Mononuclear cell (primary cell): Measurements from ENCODE around the gene BACH2. TPM values are rescaled to one million over a fixed set of nuclear protein-coding genes. Genes with fewer than 3 reads are reported as not detected.
"Not testable (repeated sequence)": the region's sequence is repeated elsewhere in the genome, so short reads cannot be mapped to it uniquely, and the experiment has no call there.

ENCODE experiments used
- H3K27me3 ChIP-seq: 2 replicates; pipeline ENCODE4 v1.6.0; 2011; ENCODE audit warnings: low read length, control low read depth; ENCODE audit not compliant: insufficient read depth
- H3K4me1 ChIP-seq: 2 replicates; pipeline ENCODE4 v1.5.1; 2011; ENCODE audit warnings: mild to moderate bottlenecking, low read length, control low read depth; ENCODE audit not compliant: insufficient read depth
- H3K4me3 ChIP-seq: 2 replicates; pipeline ENCODE4 v1.5.1; 2011; ENCODE audit warnings: mild to moderate bottlenecking, low read length, moderate library complexity
- H3K9me3 ChIP-seq: 2 replicates; pipeline ENCODE4 v1.5.1; 2011; ENCODE audit warnings: low read depth, mild to moderate bottlenecking, control low read depth, low read length
- total RNA-seq: library from RNA; depleted of rRNA; stranded (reverse); fragments of >200 nt; gene quantifications from one replicate; pipeline ENCODE4 v1.2.3, GENCODE V29; 2012

BACH2 gene
- total RNA-seq, 1 donor: 37.6 TPM

DNA sequence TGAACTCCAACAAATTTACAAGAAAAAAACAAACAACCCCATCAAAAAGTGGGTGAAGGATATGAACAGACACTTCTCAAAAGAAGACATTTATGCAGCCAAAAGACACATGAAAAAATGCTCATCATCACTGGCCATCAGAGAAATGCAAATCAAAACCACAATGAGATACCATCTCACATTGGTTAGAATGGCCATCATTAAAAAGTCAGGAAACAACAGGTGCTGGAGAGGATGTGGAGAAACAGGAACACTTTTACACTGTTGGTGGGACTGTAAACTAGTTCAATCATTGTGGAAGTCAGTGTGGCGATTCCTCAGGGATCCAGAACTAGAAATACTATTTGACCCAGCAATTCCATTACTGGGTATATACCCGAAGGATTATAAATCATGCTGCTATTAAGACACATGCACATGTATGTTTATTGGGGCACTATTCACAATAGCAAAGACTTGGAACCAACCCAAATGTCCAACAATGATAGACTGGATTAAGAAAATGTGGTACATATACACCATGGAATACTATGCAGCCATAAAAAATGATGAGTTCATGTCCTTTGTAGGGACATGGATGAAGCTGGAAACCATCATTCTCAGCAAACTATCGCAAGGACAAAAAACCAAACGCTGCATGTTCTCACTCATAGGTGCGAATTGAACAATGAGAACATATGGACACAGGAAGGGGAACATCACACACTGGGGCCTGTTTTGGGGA lies 264.0 kb downstream of the BACH2 start:
- not testable (repeated sequence) for H3K9me3 ChIP-seq, H3K4me3 ChIP-seq
- H3K4me1 ChIP-seq: peaks cover 16% of the 10 kb centered on the region

GRCh38 chr6:90028995-90029635 lies 267.5 kb downstream of the BACH2 start:
- peaks cover 21% of the 10 kb centered on the region for H3K4me1 ChIP-seq
- no peaks in the 10 kb centered on the region for H3K27me3 ChIP-seq
- H3K9me3 ChIP-seq: no peaks in the 10 kb centered on the region
- no peak overlapping the region for H3K4me3 ChIP-seq

More for the DNA sequence above, 264.0 kb downstream of the BACH2 start:
- not testable (repeated sequence) for H3K27me3 ChIP-seq

GRCh38 chr6:90028066-90028778 lies 268.4 kb downstream of the BACH2 start:
- no peaks in the 10 kb centered on the region for H3K27me3 ChIP-seq
- no peaks in the 10 kb centered on the region for H3K9me3 ChIP-seq
- H3K4me1 ChIP-seq: peaks cover 21% of the 10 kb centered on the region
- H3K4me3 ChIP-seq: no peak overlapping the region

GRCh38 chr6:90026216-90026615 lies 270.4 kb downstream of the BACH2 start:
- Histone ChIP-seq H3K9me3 (no peaks in the 10 kb centered on the region), H3K4me3 (no peak overlapping the region), H3K27me3 (no peaks in the 10 kb centered on the region), H3K4me1 (peaks cover 21% of the 10 kb centered on the region)

GRCh38 chr6:90025523-90026061 lies 271.1 kb downstream of the BACH2 start:
- Histone ChIP-seq H3K27me3 (no peaks in the 10 kb centered on the region), H3K4me3 (no peak overlapping the region), H3K4me1 (peaks cover 21% of the 10 kb centered on the region), H3K9me3 (no peaks in the 10 kb centered on the region)

DNA sequence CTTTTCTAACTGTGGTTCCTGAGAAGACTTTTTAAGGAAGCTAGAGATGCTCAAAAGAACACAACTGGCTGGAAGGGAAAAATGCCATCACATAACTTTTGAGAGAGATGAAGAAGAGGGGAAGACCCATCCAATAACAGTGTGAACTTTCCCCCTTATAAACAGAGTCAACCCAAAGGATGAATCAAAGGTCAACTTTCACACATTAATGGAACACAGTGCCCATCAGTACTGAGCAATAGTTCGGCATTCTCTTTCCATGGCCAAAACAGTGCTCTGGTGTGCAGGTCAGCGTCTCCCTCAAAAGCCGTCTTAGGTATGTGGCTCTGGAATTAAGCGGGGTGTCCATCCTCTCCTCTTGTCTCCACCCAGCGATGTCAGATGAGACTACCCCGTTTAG lies 272.0 kb downstream of the BACH2 start:
- Histone ChIP-seq H3K4me1 (peaks cover 17% of the 10 kb centered on the region), H3K4me3 (no peak overlapping the region), H3K27me3 (no peaks in the 10 kb centered on the region), H3K9me3 (no peaks in the 10 kb centered on the region)

DNA sequence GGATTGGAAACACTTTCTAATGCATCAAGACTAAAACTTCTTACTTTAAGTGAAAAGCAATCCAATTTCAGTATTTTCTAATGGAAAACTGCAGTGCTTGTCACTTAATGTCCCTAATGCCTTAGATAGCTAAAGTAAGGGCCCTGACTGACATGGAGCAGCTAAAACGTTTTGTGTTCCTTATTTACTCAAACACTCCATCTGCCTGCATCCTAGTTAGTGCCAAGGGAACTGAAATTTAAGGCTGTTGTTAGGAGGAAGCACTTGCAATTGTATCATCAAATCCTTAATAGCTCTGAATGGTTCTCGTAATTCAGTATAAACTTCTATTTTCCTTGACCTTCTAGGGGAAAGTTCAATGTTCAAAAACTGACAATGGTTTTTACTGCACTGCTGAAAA lies 274.9 kb downstream of the BACH2 start:
- H3K4me3 ChIP-seq: no peak overlapping the region
- no peaks in the 10 kb centered on the region for H3K27me3 ChIP-seq
- H3K4me1 ChIP-seq: peaks cover 6% of the 10 kb centered on the region
- no peaks in the 10 kb centered on the region for H3K9me3 ChIP-seq

- H3K4me1 ChIP-seq: peaks cover 5% of the 10 kb centered on the region
- no peaks in the 10 kb centered on the region for H3K27me3 ChIP-seq
- no peak overlapping the region for H3K4me3 ChIP-seq
- no peaks in the 10 kb centered on the region for H3K9me3 ChIP-seq
Measured at GRCh38 chr6:90020746-90021145, 275.9 kb downstream of the BACH2 start.

DNA sequence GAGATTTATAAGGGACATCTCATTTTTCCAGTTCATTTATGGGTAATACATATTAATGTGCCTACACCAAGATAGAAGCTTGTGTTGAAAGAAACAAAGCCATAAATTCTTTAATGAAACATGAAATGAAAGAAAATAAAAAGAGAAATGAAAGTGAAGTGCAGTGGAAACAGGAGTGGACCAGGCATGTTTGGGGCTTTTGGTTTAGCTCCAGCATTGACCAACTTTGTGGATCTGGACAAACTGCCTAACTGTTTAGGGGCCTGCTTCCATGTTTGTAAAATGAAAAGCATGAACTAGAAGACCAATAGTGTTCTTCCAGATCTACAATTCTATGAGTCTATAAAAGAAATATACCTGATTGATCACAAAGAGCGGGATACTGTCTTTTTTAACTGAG lies 277.4 kb downstream of the BACH2 start:
- H3K9me3 ChIP-seq: no peaks in the 10 kb centered on the region
- no peaks in the 10 kb centered on the region for H3K27me3 ChIP-seq
- H3K4me1 ChIP-seq: peaks cover 5% of the 10 kb centered on the region
- no peak overlapping the region for H3K4me3 ChIP-seq

DNA sequence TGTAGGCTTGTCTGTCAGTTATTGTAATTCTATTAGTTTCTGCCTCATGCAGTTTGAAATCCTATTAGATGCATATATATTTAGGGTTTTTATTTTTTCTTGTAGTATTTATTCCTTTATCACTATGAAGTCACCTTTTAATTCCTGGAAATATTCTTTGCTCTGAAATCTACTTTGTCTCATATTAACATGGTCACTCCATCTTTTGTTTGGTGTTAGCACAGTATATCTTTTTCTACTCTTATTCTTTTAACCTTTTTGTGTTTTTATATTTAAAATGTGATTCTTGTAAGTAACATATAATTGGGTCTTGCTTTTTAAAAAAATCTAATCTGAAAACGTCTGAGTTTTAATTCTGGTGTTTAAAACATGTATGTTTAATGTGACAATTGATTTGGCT lies 280.8 kb downstream of the BACH2 start:
- Histone ChIP-seq H3K4me1 (peaks cover 5% of the 10 kb centered on the region), H3K4me3 (no peak overlapping the region), H3K9me3 (no peaks in the 10 kb centered on the region), H3K27me3 (no peaks in the 10 kb centered on the region)

DNA sequence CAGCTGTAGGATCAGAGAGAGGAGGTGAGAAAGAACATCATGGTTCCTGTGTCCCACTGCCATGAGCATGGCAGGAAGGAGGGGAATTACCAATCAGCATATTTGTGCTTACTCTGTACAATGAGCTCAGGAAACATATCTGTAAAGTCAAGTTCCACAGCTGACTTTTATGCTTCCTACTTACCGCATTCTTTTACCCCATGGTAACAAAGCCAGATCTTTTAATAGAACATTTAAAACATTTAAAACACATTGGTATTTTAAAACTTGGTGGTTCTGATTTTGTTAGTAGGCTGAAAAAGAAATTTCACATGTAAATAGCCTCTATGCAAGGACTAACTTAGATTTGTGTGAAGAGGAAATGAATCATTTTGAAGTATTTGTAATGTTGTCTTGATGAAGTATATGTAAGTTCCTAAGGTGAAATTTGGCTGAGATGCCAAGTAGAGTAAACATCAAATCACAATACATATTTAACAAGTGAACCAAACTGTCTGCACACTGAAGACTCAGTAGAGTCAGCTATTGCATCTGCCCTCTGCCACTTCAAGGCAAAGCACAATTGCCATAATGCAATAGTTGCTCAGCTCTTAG lies 287.6 kb downstream of the BACH2 start:
- Histone ChIP-seq H3K4me1 (no peaks in the 10 kb centered on the region), H3K27me3 (no peaks in the 10 kb centered on the region), H3K4me3 (no peak overlapping the region), H3K9me3 (no peaks in the 10 kb centered on the region)

GRCh38 chr6:90008189-90008907 lies 288.3 kb downstream of the BACH2 start:
- Histone ChIP-seq H3K4me3 (no peak overlapping the region), H3K9me3 (no peaks in the 10 kb centered on the region), H3K4me1 (no peaks in the 10 kb centered on the region), H3K27me3 (no peaks in the 10 kb centered on the region)

DNA sequence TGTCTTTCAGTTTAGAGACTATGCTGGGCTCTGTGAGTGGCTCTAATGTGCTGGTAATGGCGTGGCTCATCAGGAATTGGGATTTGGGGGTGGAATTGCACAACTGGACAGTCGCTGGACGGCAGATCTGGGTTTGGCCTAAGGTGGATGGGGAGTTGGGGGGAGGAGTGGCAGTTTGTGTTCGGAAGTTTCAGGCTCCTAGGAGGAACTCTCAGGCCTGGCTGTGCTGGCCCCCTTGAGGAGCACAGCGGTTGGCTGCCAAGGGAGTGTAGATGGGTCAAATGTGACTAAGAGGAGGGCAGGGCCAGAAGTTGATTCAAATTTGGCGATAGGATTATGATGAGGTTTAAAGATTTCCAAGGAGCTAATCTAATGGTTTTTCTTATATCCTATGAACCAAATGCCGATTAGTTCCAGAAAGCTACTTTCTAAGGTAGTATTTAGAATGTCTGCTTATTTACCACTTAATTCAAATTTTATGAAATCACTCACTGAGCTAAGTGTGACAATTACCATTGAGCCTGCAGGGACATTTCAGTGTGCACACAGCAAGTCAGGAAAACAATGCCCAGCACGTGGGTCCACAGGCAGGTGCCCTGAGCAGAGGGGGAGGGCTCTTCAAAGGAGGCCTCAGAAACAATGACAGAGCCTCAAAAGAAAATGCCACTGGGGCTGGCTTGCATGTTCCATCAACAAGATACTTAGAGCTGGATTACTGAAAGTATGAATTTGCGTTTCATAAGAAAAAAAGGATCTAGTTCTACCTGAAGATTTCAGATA lies 291.4 kb downstream of the BACH2 start:
- Histone ChIP-seq H3K4me3 (no peak overlapping the region), H3K4me1 (peaks cover 1% of the 10 kb centered on the region), H3K9me3 (no peaks in the 10 kb centered on the region), H3K27me3 (no peaks in the 10 kb centered on the region)

DNA sequence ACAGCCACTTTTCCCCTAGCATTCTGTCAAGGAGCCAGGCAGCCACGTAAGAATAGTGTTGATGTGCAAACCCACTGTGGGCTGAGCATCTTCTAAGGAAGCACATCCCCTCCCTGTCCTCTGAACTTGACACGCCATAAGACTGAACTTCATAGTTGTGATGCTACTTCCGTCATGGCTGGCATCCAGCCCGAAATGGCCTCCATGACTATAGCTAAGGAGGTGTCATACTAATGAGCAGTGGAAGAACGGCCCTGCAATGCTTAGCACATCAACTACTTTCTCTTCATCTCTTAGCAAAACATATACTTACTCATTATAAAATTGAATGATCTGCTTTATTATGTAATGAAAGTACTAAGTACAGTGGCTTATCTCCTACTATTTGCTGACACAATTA lies 292.1 kb downstream of the BACH2 start:
- Histone ChIP-seq H3K4me3 (no peak overlapping the region), H3K4me1 (peaks cover 5% of the 10 kb centered on the region), H3K9me3 (no peaks in the 10 kb centered on the region), H3K27me3 (no peaks in the 10 kb centered on the region)
